ACC112 (cell line): ENCODE data around the gene NLRP7.
"Not testable (repeated sequence)": the region's sequence is repeated elsewhere in the genome, so short reads cannot be mapped to it uniquely, and the experiment has no call there.

Experiments used
- H2AFZ ChIP-seq: fragments of 200-600 bp; sonication (generic); one replicate; pipeline ENCODE4 v1.6.0; 2017; ENCODE audit warnings: antibody characterized with exemption, low read length; ENCODE audit not compliant: unreplicated experiment
- H3K27ac ChIP-seq: fragments of 200-600 bp; sonication (generic); 2 replicates; pipeline ENCODE4 v1.5.1; 2014; ENCODE audit warnings: low read depth, mild to moderate bottlenecking, antibody characterized with exemption, low read length, moderate library complexity
- H3K27me3 ChIP-seq: fragments of 200-600 bp; sonication (generic); 2 replicates; pipeline ENCODE4 v1.6.1; 2014; ENCODE audit warnings: mild to moderate bottlenecking, antibody characterized with exemption, low read length, moderate library complexity, mixed read lengths; ENCODE audit not compliant: insufficient read depth
- H3K36me3 ChIP-seq: fragments of 200-600 bp; sonication (generic); 2 replicates; pipeline ENCODE4 v1.6.1; 2016; ENCODE audit warnings: mild to moderate bottlenecking, antibody characterized with exemption, low read length, moderate library complexity, mixed read lengths; ENCODE audit not compliant: insufficient read depth
- H3K4me1 ChIP-seq: fragments of 200-600 bp; sonication (generic); one replicate; pipeline ENCODE4 v1.6.1; 2016; ENCODE audit warnings: low read length, mixed read lengths; ENCODE audit not compliant: insufficient read depth, unreplicated experiment, control insufficient read depth
- H3K4me3 ChIP-seq: fragments of 200-600 bp; sonication (generic); 2 replicates; pipeline ENCODE4 v1.5.1; 2014; ENCODE audit warnings: mild to moderate bottlenecking, low read depth, low read length
- H3K79me2 ChIP-seq: fragments of 200-600 bp; sonication (generic); one replicate; pipeline ENCODE4 v1.6.0; 2016; ENCODE audit warnings: low read length; ENCODE audit not compliant: control insufficient read depth, unreplicated experiment, insufficient read depth

The NLRP7 gene

DNA sequence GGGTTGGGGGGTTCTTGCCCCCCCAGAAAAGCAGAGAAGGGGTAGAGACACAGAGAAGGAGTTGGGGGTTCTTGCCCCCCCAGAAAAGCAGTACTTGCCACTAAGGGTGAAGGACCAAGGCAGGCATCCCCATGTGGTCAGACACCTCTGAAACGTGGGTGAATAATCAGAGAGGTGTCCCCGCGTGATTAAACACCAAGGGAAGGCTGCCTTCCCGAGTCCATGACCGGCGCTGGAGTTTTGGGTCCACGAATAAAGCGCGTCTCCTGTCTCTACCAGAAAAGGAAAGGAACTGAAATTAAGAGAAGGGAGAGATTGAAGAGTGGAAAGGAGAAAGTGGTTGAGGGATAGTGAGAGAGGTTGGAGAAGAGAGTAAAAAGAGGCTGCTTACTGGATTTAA lies 47.7 kb downstream of the NLRP7 start:
- H3K27ac ChIP-seq, H3K27me3 ChIP-seq, H3K4me1 ChIP-seq, H3K79me2 ChIP-seq, H3K36me3 ChIP-seq, H2AFZ ChIP-seq, H3K4me3 ChIP-seq: not testable (repeated sequence)

DNA sequence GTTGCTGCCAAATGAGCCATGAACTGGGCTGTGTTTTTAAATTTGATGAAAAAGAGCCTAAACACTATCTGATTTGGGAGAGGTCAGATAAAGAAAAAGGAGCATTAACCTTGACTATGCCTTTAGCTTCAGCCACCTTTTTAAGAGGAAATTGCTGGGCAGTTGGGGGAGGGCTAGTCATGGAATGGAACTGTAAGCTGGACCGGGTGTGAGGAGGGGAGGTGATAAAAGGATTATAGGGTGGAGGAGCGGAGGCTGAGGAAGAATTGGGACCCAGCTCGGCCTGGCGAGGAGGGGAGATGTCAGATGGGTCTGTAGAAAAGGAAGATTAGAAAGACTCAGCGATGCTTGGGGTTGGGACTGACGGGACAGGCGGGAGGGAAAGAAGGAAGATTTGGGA lies 48.6 kb downstream of the NLRP7 start:
- not testable (repeated sequence) for H3K27ac ChIP-seq, H3K36me3 ChIP-seq, H3K4me1 ChIP-seq, H3K27me3 ChIP-seq, H3K79me2 ChIP-seq, H3K4me3 ChIP-seq, H2AFZ ChIP-seq

DNA sequence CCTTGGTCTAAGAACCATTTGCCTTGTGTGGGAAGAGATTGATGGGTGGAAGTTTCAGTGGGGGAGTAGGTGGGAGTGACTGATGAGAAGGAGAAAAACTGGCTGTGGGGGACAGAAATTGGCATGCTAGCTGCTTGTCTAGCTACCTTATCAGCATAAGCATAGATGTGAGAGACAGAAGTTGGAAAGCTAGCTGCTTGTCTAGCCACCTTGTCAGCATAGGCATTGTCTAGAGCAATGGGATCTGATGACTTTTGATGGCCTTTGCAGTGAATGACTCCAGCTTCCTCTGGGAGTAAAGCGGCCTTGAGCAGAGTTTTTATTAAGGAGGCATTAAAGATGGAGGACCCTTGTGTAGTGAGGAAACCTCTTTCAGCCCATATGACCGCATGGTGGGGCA lies 51.3 kb downstream of the NLRP7 start:
- no peak overlapping the region for H2AFZ ChIP-seq
- no peak overlapping the region for H3K4me3 ChIP-seq
- H3K27ac ChIP-seq: no peak overlapping the region
- H3K27me3 ChIP-seq: no peaks in the 10 kb centered on the region
- H3K79me2 ChIP-seq: no peaks in the 10 kb centered on the region
- H3K36me3 ChIP-seq: no peaks in the 10 kb centered on the region
- H3K4me1 ChIP-seq: no peaks in the 10 kb centered on the region

DNA sequence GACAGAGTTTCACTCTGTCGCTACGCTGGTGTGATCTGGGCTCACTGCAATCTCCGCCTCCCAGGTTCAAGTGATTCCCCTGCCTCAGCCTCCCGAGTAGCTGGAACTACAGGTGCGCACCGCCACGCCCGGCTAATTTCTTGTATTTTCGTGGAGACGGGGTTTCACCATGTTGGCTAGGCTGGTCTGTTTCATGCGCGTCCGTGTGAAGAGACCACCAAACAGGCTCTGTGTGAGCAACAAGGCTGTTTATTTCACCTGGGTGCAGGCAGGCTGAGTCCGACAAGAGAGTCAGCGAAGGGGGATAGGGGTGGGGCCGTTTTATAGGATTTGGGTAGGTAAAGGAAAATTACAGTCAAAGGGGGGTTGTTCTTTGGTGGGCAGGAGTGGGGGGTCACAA lies 53.2 kb downstream of the NLRP7 start:
- H3K27ac ChIP-seq, H3K79me2 ChIP-seq, H2AFZ ChIP-seq, H3K4me3 ChIP-seq, H3K27me3 ChIP-seq, H3K36me3 ChIP-seq, H3K4me1 ChIP-seq: not testable (repeated sequence)

DNA sequence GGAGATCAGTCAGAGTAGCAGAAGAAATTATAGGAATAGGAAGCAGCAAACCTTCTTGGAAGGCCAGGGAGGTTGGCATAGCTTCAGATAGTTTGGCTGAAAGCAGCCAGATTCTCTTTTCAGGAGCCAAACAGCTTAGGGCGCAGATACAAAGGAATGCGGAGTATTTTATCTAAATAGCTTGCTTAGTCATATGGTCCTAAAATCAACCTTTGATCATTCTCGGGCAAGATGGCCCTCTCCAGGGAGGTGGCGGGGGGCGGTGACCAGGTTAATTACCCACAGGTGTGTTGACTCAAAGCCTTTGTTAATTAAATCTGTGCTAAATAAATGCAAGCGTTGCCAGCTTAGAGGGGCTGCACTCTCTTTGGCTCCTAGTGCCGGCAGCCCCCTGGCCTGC lies 53.9 kb downstream of the NLRP7 start:
- Histone ChIP-seq H3K4me1 (no peaks in the 10 kb centered on the region), H3K27ac (no peak overlapping the region), H3K36me3 (no peaks in the 10 kb centered on the region), H3K4me3 (no peak overlapping the region), H2AFZ (no peak overlapping the region), H3K27me3 (no peaks in the 10 kb centered on the region), H3K79me2 (no peaks in the 10 kb centered on the region)

DNA sequence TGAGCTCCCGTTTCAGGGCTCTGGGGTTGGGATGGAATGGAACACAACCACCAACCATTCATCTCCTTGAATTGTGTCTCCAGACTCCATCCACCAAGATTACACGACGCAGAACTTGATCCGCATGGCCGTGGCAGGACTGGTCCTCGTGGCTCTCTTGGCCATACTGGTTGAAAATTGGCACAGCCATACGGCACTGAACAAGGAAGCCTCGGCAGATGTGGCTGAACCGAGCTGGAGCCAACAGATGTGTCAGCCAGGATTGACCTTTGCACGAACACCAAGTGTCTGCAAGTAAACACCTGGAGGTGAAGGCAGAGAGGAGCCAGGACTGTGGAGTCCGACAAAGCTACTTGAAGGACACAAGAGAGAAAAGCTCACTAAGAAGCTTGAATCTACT lies 57.8 kb downstream of the NLRP7 start:
- Histone ChIP-seq H3K27me3 (no peaks in the 10 kb centered on the region), H3K4me1 (no peaks in the 10 kb centered on the region), H2AFZ (no peak overlapping the region), H3K27ac (no peak overlapping the region), H3K79me2 (no peaks in the 10 kb centered on the region), H3K4me3 (no peak overlapping the region), H3K36me3 (no peaks in the 10 kb centered on the region)

DNA sequence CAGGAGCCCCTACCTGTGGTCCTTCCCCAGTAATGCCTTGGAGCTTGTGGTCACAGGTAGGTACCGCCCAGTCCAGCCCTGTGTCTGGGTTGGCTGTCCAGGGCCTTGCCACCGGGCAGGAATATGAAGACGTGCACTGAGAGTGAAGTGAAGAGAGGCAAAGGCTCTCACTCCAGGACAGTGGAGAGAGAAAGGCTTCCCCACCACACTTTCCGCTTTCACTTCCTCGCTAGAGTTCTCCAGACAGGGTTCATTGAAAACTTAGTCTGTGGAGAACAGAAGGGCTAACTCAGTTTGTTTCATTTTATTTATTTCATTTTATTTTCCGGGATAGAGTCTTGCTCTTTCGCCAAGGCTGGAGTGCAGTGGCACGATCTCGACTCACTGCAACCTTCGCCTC lies 59.1 kb downstream of the NLRP7 start:
- no peaks in the 10 kb centered on the region for H3K27me3 ChIP-seq
- H3K36me3 ChIP-seq: no peaks in the 10 kb centered on the region
- H3K4me1 ChIP-seq: no peaks in the 10 kb centered on the region
- H2AFZ ChIP-seq: no peak overlapping the region
- no peak overlapping the region for H3K27ac ChIP-seq
- no peak overlapping the region for H3K4me3 ChIP-seq
- H3K79me2 ChIP-seq: no peaks in the 10 kb centered on the region

DNA sequence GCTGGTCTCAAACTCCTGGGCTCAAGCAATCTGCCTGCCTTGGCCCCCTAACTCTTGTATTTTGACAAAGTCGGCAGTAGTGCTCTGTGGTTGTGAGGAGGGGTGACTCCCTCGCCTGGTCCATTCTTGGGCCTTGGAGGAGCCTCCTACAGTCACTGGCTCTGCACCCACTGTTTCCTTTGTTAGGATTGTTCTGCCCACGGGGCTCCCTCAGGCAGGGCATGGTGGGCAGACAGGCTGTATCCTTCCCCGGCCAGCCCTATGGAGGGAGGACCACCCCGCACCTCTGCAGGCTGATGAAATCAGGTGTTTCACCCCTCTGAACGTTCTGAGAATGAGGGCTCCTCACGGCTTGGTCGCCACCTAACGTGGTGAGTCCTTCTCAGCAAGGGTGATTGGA lies 64.1 kb downstream of the NLRP7 start:
- H3K27me3 ChIP-seq: no peaks in the 10 kb centered on the region
- no peak overlapping the region for H3K4me3 ChIP-seq
- no peaks in the 10 kb centered on the region for H3K36me3 ChIP-seq
- no peaks in the 10 kb centered on the region for H3K79me2 ChIP-seq
- no peak overlapping the region for H2AFZ ChIP-seq
- H3K27ac ChIP-seq: no peak overlapping the region
- no peaks in the 10 kb centered on the region for H3K4me1 ChIP-seq

DNA sequence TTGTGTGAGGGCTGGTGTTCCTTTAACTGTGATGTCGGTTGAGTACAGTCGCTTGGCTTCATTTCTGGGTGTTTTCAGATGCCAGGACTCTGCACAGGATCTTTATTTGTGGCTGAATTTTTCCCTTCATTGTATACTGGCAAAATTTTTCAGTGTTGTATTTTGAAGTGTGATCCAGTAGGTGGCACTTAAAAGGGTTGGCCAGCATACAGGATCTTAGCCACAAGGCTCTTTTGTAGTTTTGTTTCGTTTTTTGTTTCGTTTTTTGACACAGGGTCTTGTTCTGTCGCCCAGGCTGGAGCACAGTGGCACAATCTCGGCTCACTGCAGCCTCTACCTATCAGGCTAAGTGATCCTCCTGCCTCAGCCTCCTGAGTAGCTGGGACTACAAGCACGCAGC lies 64.6 kb downstream of the NLRP7 start:
- Histone ChIP-seq H3K27me3 (no peaks in the 10 kb centered on the region), H3K4me3 (no peak overlapping the region), H3K4me1 (no peaks in the 10 kb centered on the region), H3K36me3 (no peaks in the 10 kb centered on the region), H3K79me2 (no peaks in the 10 kb centered on the region), H2AFZ (no peak overlapping the region), H3K27ac (no peak overlapping the region)

DNA sequence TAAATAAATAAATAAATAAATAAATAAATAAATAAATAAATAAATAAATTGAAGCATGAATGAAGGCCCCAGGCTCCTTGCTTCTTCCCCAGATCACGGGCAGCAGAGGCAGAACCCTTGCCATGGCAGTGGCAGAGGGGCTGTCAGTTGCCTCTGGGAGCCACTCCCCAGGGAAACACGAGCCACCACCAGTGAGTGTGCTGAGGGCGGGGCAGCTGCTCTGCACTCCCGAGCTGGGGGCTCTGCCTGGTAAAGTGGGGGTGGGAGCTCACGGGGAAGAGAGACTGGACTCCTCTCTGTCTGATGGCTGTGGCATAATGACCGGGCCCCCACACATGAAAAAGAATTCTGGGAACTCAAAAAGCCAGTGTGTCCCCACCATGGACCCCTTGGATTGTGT lies 65.4 kb downstream of the NLRP7 start:
- no peak overlapping the region for H3K27ac ChIP-seq
- no peaks in the 10 kb centered on the region for H3K79me2 ChIP-seq

DNA sequence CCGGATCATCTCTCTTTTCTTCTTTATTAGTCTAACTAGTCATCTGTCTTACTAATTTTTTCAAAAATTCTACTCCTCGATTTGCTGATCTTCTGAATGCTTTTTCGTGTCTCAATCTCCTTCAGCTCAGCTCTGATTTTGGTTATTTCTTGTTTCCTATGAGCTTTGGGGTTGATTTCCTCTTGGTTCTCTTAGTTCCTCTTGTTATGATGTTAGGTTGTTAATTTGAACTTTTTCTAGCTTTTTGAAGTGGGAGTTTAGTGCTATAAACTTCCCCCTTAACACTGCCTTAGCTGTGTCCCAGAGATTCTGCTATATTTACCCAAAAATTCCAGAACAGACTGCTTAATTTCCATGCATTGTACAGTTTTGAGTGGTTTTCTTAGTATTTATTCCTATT lies 69.9 kb downstream of the NLRP7 start:
- Histone ChIP-seq H2AFZ (no peak overlapping the region), H3K79me2 (no peaks in the 10 kb centered on the region), H3K27me3 (no peaks in the 10 kb centered on the region), H3K27ac (no peak overlapping the region), H3K4me3 (no peak overlapping the region), H3K36me3 (no peaks in the 10 kb centered on the region), H3K4me1 (no peaks in the 10 kb centered on the region)

More for the DNA sequence above, 65.4 kb downstream of the NLRP7 start:
- no peaks in the 10 kb centered on the region for H3K27me3 ChIP-seq
- H3K36me3 ChIP-seq: no peaks in the 10 kb centered on the region
- no peak overlapping the region for H3K4me3 ChIP-seq
- no peak overlapping the region for H2AFZ ChIP-seq
- no peaks in the 10 kb centered on the region for H3K4me1 ChIP-seq

DNA sequence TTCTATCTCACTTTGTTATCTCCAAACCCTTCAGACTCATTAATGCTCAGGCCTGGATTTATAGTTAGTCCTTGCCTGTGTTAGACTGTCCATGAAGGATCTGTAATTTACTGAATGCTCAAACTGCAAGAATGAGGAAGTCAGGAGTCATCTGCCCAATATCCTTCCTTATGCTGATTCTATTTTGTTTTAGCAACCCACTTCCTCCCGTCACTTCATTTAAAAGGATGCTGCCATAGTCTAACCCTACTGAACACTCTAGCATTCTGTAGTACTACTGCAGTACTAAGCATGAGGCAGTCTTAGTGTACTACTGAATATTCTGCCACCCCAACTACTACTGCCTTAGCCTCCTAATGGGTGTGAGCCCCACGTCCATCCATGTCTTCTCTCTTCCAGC lies 71.8 kb downstream of the NLRP7 start:
- H3K27ac ChIP-seq: no peak overlapping the region
- no peak overlapping the region for H2AFZ ChIP-seq
- H3K27me3 ChIP-seq: no peaks in the 10 kb centered on the region
- H3K36me3 ChIP-seq: no peaks in the 10 kb centered on the region
- no peaks in the 10 kb centered on the region for H3K4me1 ChIP-seq
- no peak overlapping the region for H3K4me3 ChIP-seq
- H3K79me2 ChIP-seq: no peaks in the 10 kb centered on the region
